Measurements from ENCODE around the gene IRF4.

IRF4 gene

DNA sequence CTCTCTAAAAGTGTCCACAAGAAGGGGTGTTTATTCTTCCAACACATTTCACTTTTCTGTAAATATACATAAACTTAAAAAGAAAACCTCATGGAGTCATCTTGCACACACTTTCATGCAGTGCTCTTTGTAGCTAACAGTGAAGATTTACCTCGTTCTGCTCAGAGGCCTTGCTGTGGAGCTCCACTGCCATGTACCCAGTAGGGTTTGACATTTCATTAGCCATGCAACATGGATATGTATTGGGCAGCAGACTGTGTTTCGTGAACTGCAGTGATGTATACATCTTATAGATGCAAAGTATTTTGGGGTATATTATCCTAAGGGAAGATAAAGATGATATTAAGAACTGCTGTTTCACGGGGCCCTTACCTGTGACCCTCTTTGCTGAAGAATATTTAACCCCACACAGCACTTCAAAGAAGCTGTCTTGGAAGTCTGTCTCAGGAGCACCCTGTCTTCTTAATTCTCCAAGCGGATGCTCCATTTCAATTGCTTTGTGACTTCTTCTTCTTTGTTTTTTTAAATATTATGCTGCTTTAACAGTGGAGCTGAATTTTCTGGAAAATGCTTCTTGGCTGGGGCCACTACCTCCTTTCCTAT is 17.9 kb downstream of the IRF4 start:
- in situ Hi-C loops (cut with HindIII; ENCODE audit: low sequenced_read_pairs), result no loop called here
- H3K4me3 ChIP-seq (ENCODE audit: low read depth, low read length), result no peak overlapping the region
- TF ChIP-seq CTCF (IDR thresholded peaks at IDR 0.05; ENCODE audit: low read depth, low read length, missing control alignments), result no peak
- no peak for DNase-seq (ENCODE audit: low read depth)

- in situ Hi-C loops (cut with HindIII; ENCODE audit: low sequenced_read_pairs), result no loop called here
- TF ChIP-seq CTCF (IDR thresholded peaks at IDR 0.05; ENCODE audit: low read depth, low read length, missing control alignments), result no peak
- no peak overlapping the region for H3K4me3 ChIP-seq (ENCODE audit: low read depth, low read length)
- DNase-seq (ENCODE audit: low read depth), result no peak
Observed at GRCh38 chr6:410555-411395, 19.2 kb downstream of the IRF4 start.

GRCh38 chr6:411402-412145 is 20.0 kb downstream of the IRF4 start:
- in situ Hi-C loops (cut with HindIII; ENCODE audit: low sequenced_read_pairs), result no loop called here
- no peak for DNase-seq (ENCODE audit: low read depth)
- H3K4me3 ChIP-seq (ENCODE audit: low read depth, low read length), result no peak overlapping the region
- no peak for TF ChIP-seq CTCF (IDR thresholded peaks at IDR 0.05; ENCODE audit: low read depth, low read length, missing control alignments)

DNA sequence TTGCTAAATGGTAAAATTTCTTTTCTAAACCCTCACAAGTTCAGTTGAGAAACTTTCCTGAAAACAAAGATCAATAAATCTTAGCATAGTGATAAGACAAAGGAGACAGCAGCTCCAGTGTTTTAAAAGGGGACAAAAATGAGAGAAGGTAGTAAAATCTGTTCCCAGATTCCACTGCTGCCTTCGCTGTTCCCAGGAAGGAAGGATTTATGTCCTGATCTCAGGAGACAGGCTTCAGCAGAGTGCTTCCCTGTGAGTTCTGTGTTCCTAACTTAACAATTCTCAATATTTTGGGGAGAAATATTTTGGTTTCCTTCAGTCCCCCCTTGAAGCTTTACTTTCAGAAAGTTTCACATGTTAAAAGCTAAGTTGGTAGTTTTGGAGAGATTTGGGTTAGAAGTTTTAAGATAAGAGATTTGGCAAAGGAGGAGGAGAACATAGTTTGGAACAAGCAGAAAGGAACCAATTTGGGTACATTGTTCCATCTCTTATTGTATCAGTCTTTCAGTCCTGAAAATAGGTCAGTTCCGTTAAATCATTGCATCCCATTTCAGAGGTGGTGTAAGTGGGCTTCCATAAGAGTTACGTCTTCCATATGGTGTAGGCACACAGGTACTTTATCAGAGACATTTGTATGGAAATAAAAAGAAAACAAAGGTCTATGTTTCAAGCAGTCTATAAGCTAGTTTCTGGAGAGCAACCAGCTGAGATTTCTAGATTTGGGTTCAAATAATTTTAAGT is 20.8 kb downstream of the IRF4 start:
- no peak for DNase-seq (ENCODE audit: low read depth)
- no peak for TF ChIP-seq CTCF (IDR thresholded peaks at IDR 0.05; ENCODE audit: low read depth, low read length, missing control alignments)
- in situ Hi-C loops (cut with HindIII; ENCODE audit: low sequenced_read_pairs), result no loop called here
- no peak overlapping the region for H3K4me3 ChIP-seq (ENCODE audit: low read depth, low read length)

- TF ChIP-seq CTCF (IDR thresholded peaks at IDR 0.05; ENCODE audit: low read depth, low read length, missing control alignments), result no peak
- no peak for DNase-seq (ENCODE audit: low read depth)
- in situ Hi-C loops (cut with HindIII; ENCODE audit: low sequenced_read_pairs), result no loop called here
- H3K4me3 ChIP-seq (ENCODE audit: low read depth, low read length), result no peak overlapping the region
Observed at GRCh38 chr6:414447-414846, 22.9 kb downstream of the IRF4 start.

DNA sequence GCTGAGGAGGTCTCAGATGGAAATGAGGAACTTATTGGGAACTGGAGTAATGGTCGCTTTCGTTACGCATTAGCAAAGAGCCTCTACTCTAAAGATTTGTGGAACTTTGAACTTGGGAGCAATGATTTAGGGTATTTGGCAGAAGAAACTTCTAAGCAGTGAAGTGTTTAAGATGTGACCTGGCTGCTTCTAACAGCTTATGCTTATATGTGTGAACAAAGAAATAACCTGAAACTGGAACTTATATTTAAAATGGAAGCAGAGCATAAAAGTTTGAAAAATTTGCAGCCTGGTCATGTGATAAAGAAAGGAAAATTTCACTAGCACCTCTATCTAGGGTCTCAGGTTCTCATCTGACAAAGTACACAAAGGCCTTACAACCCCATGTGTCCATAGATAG is 23.5 kb downstream of the IRF4 start:
- in situ Hi-C loops (cut with HindIII; ENCODE audit: low sequenced_read_pairs), result no loop called here
- H3K4me3 ChIP-seq (ENCODE audit: low read depth, low read length), result no peak overlapping the region
- no peak for TF ChIP-seq CTCF (IDR thresholded peaks at IDR 0.05; ENCODE audit: low read depth, low read length, missing control alignments)
- DNase-seq (ENCODE audit: low read depth), result no peak

Data from astrocyte of the cerebellum (primary cell).